GM12865 (cell line): ENCODE measurements around the gene GRIN2A.

Experiments
- DNase-seq: peaks from one replicate; pipeline ENCODE4 v3.0.0; 2010; ENCODE audit warnings: low read depth
- H3K4me3 ChIP-seq: 2 replicates; pipeline ENCODE4 v1.5.1; 2011; ENCODE audit warnings: mild to moderate bottlenecking, low read depth, low read length, control low read depth
- CTCF ChIP-seq: IDR thresholded peaks from 2 replicates; pipeline ENCODE4 v1.5.1; 2011; ENCODE audit warnings: low read length, control low read depth, low read depth, inconsistent platforms; ENCODE audit not compliant: insufficient read depth; ENCODE audit errors: missing control alignments

Gene GRIN2A

GRCh38 chr16:9821331-9821730 is 360.9 kb downstream of the GRIN2A start:
- H3K4me3 ChIP-seq, result no peak overlapping the region
- TF ChIP-seq CTCF, result no peak
- DNase-seq, result no peak

GRCh38 chr16:9820476-9821246 is 361.6 kb downstream of the GRIN2A start:
- H3K4me3 ChIP-seq, result no peak overlapping the region
- no peak for TF ChIP-seq CTCF
- DNase-seq, result no peak

GRCh38 chr16:9818702-9819101 is 363.5 kb downstream of the GRIN2A start:
- no peak overlapping the region for H3K4me3 ChIP-seq
- TF ChIP-seq CTCF, result no peak
- DNase-seq, result no peak

- H3K4me3 ChIP-seq, result no peak overlapping the region
- no peak for DNase-seq
- TF ChIP-seq CTCF, result no peak
Observed at GRCh38 chr16:9817586-9817985, 364.6 kb downstream of the GRIN2A start.

GRCh38 chr16:9816644-9817043 is 365.6 kb downstream of the GRIN2A start:
- TF ChIP-seq CTCF, result no peak
- H3K4me3 ChIP-seq, result no peak overlapping the region
- DNase-seq, result no peak

- DNase-seq, result no peak
- H3K4me3 ChIP-seq, result no peak overlapping the region
- no peak for TF ChIP-seq CTCF
Observed at GRCh38 chr16:9813665-9814064, 368.6 kb downstream of the GRIN2A start.

- TF ChIP-seq CTCF, result no peak
- DNase-seq, result no peak
- H3K4me3 ChIP-seq, result no peak overlapping the region
Observed at GRCh38 chr16:9808210-9808609, 374.0 kb downstream of the GRIN2A start.
